ENCODE results near the gene BTBD2.
"Not testable (repeated sequence)": the region's sequence is repeated elsewhere in the genome, so short reads cannot be mapped to it uniquely, and the experiment has no call there.

Gene BTBD2

DNA sequence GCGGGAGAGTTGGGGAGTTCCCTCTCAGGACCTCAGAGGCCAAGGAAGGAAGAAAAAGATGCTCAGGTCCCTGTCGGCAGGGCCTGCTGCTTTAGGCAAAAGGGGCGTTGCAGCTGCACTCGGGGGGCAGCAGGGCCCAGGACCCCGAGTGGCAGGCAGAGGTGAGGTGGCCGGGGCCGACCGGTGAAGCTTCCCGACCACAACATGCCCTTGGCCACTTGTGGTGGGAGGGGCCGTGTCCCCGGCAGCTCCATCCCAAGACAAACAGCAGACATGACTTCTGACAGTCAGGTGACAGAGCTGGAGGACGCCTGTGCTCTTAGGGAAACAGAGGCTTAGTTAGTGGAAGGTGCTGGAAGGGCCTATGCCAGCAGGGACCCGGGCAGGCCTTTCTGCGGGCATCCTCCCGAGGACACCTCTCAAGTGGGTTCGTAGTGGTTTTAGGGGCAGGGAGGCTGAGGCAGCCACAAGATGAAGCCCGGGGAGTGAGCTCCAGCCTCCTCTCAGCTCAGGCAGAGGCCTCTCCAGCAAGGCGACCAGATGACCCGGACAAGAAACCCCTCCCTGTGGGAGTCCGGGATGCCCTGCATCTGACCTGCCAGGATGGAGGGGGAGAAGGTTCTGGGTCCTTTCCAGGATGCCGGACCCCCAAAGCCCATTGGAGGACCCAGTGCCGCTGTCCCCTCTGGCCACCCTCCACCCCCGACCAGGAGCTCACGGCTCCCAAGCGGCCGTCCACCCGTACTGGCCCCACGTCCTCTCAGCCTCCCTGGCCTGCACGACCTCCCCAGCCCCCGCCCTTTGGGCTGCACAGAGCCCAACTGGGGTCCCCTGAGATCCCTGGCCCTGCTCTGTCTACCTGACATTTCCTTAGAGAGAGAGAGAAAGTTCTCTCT lies 24.2 kb downstream of the BTBD2 start:
- no peak for DNase-seq (ENCODE audit: low read depth)
- H3K4me3 ChIP-seq (ENCODE audit: low read length) = no peak overlapping the region
- TF ChIP-seq, protein P1, sequence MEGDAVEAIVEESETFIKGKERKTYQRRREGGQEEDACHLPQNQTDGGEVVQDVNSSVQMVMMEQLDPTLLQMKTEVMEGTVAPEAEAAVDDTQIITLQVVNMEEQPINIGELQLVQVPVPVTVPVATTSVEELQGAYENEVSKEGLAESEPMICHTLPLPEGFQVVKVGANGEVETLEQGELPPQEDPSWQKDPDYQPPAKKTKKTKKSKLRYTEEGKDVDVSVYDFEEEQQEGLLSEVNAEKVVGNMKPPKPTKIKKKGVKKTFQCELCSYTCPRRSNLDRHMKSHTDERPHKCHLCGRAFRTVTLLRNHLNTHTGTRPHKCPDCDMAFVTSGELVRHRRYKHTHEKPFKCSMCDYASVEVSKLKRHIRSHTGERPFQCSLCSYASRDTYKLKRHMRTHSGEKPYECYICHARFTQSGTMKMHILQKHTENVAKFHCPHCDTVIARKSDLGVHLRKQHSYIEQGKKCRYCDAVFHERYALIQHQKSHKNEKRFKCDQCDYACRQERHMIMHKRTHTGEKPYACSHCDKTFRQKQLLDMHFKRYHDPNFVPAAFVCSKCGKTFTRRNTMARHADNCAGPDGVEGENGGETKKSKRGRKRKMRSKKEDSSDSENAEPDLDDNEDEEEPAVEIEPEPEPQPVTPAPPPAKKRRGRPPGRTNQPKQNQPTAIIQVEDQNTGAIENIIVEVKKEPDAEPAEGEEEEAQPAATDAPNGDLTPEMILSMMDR (IDR thresholded peaks at IDR 0.05; ENCODE audit: insufficient read depth, low read depth, low read length, missing control alignments) = no peak

DNA sequence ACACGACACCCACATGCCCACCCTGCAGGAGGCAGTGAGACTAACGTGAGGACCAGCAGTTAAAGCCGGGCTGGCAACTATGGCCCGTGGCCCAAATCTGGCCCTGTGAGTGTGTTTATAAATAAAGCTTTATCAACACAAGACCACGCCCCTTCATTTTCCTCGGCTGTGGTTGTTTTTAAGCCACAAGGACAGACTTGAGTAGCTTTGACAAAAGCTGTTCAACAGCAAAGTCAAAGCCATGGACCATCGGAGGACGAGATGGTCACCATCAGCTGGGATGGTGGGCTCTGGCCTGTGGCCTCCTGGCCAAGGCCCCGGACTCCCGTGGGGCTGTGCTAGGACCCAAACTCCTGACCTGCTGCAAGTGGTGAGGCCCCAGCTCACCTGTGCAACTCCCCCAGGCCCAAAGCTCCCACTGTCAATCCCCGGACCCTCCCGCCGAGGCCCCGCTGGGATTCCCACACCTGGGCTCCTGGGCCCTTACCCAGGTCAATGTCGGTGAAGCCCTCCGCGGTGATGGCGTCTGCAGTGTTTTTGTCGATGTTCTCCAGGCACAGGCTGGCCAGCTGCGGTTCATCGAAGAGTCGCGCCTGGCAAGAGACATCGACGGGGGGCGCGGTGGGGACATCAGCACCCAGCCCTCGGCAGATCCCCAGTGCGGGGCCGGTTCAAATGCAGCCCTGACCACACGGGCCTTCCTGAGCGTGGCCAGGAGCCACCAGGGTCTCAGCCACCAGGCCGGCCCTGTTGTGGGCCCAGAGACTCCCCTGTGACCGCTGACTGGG lies 25.1 kb downstream of the BTBD2 start:
- DNase-seq (ENCODE audit: low read depth) = no peak
- TF ChIP-seq, protein P1 (IDR thresholded peaks at IDR 0.05; ENCODE audit: insufficient read depth, low read depth, low read length, missing control alignments) = no peak
- no peak overlapping the region for H3K4me3 ChIP-seq (ENCODE audit: low read length)

DNA sequence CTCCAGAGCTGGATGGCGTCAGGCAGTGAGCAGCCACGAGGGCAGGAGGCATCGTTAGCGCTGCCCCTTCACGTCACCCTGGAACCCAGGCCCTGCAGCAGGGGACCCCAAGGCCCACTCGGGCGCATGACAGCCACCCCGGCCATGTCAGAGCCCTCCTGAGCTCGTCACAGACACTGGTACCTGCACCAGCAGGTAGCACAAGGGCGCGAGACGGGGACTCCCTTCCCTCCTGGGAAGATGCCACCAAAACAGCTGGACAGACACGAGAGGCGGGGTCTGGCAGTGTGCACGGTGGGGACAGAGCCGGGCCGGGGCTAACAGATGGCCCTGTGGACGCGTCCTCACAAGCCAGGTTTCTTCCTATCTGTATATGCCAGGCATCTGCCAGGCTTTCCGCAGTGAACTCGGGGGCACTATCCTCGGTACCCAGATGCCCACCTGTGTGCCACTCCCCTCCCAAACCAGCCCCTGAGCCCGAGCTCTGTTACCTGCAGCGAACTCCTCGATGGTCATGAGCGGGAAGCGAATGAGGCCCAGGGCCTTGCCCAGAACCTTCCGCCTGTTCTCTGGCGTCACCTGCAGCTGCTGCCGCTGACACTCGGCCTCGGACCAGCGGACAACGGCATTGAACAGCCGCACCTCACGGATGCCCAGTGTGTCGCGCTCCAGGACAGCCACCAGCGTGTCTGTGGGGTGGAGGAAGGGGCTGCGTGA lies 25.8 kb downstream of the BTBD2 start:
- DNase-seq (ENCODE audit: low read depth) = no peak
- H3K4me3 ChIP-seq (ENCODE audit: low read length) = no peak overlapping the region
- TF ChIP-seq, protein P1 (IDR thresholded peaks at IDR 0.05; ENCODE audit: insufficient read depth, low read depth, low read length, missing control alignments) = no peak

DNA sequence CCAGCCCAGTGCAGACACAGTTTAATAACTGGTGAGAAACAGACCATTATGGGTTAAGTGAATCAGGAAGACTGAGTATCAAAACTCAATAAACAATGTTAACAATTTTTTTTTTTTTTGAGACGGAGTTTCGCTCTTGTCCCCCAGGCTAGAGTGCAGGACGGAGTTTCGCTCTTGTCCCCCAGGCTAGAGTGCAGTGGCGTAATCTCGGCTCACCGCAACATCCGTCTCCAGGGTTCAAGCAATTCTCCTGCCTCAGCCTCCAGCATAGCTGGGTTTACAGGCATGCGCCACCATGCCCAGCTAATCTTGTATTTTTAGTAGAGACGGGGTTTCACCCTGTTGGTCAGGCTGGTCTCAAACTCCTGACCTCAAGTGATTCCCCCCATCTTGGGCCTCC lies 27.1 kb downstream of the BTBD2 start:
- DNase-seq (ENCODE audit: low read depth); H3K4me3 ChIP-seq (ENCODE audit: low read length): not testable (repeated sequence)

DNA sequence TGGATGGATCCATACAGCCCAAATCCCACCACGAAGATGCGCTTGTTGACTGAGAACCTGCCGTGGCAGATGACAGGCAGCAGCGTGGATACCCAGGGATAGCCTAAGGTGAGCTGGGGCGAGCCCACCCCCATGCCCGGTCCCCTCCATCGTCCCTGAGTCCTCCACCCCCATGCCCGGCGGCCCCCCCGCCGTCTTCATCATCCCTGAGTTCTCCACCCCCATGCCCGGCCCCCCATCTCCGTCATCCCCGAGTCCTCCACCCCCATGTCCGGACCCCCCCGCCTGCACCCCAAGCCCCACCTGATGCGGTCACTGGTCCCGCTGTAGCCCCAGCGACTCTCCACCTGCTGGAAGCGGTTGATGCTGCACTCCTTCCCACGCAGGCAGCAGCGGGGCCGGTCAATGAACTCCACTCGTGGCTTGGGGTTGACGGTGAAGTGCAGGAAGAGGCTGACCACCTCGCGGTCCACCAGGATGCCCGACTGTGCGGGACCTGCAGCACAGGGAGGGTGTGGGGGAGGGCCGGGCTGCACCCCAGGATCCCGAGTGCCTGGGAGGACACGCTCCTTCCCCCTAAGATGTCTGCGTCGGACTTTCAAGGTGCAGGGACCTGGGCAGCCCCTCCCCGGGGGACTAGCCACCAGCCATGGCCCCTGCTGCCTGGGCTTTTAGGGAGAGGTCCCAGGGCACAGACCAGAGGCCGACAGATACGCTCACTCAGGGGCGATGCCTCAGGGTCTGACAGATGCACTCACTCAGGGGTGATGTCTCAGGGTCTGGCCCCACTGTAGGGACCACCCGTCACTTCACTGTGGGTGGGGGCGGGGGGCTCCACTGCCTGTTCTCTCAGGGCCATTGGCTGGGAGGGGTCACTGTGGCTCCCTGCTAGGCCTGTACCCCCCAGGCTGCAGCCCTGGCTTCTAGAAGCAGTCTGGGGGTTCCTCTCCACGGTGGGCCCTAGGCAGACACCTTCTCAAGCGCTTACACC lies 28.0 kb downstream of the BTBD2 start:
- TF ChIP-seq, protein P1 (IDR thresholded peaks at IDR 0.05; ENCODE audit: insufficient read depth, low read depth, low read length, missing control alignments) = peak; percentile 12
- no peak for DNase-seq (ENCODE audit: low read depth)
- H3K4me3 ChIP-seq (ENCODE audit: low read length) = no peak overlapping the region

DNA sequence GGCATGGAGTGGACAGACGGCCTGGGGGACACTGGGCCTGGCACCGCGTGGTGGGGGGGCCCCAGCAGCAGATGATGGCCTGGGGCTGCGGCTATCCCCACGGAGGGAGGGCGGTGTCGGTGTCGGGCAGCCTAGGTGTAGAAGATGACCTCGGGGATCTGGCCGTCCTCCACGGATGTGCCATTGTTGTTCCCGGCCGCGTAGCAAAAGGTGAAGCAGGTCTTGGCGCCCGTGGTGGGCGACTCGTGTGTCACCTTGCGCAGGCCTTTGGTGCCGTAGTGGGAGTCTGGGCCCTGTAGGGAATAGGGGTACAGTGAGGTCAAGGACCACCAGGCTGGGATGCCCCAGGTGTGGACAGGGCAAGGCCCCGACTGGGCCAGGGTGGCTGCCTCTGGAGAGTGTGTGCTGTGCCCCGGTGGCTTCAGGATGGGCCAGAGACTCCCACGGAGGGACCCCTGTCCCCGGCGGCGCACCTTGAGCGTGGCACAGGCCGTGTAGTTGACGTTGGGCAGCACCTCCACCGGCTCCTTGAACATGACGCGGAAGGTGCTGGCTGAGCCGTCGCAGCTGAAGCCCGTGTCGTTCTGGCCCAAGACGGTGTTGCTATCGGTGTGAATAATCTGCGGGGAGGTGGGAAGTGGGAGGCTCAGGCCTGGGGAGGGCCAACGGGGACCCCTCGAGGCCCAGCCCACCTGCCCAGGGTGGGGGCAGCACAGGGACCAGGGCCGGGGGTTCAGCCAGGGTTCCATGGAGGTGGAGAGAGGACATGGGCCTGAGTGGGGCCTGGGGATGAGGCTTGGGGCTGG lies 29.0 kb downstream of the BTBD2 start:
- H3K4me3 ChIP-seq (ENCODE audit: low read length) = no peak overlapping the region

More for the DNA sequence above, 29.0 kb downstream of the BTBD2 start:
- DNase-seq (ENCODE audit: low read depth) = no peak
- TF ChIP-seq, protein P1 (IDR thresholded peaks at IDR 0.05; ENCODE audit: insufficient read depth, low read depth, low read length, missing control alignments) = no peak

All from epithelial cell of esophagus (primary cell).